ENCODE results near the gene ADAMTS2.

The ADAMTS2 gene

GRCh38 chr5:179275381-179275878 is 69.8 kb downstream of the ADAMTS2 start:
- DNase-seq, result no peak

GRCh38 chr5:179274321-179275315 is 70.6 kb downstream of the ADAMTS2 start:
- DNase-seq, result no peak

DNA sequence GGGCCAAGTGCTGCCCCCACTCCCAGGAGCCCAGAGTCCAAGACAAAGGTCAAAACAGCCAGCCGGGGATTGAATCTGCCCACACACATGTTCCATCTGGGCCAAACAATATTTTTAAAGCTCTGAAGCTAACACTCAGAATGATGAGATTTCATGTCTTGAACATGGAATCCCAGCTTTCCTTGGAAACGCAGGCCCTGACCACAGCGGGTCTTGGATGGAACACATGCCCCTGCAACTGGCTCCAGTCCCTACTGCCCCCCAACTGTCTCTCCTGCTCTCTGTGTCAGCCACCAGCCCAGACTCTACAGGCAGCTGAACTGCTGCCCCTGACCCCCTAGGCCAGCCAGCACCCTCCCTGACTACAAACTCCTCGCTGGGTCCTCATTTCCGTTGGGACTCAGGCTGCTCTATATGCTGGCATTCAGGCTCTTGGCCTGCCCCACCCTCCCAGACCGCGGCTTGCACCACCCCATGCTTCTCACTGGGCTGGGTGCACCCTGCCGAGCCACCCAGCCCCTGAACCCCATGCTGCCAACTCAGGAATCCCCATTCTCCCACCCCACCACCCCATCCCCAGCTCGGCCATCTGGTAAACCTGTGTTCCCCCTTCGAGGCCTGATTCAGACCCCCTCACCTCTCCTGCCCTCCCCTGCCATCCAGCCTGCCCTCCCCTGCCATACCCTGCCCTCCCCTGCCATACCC is 71.7 kb downstream of the ADAMTS2 start:
- DNase-seq, result no peak

- no peak for DNase-seq
These were observed 72.2 kb downstream of the ADAMTS2 start for GRCh38 chr5:179273073-179273435.

GRCh38 chr5:179272326-179273072 is 72.8 kb downstream of the ADAMTS2 start:
- no peak for DNase-seq

- no peak for DNase-seq
These were observed 73.4 kb downstream of the ADAMTS2 start for GRCh38 chr5:179271821-179272325.

DNA sequence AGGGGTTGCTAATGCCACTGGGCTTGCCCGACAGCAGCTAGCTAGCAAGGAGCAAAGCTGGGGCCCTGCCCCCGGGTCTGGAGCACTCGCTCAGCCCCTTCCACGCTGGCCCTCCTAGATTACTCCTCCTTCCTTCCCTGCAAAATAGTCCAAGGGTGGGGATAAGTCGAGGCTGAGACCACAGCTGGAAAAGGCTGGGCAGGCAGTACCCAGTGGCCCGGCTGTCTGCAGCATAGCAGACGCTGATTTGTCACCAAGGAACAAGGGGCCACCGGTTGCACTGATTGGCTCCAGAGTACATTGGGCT is 73.9 kb downstream of the ADAMTS2 start:
- no peak for DNase-seq

- no peak for DNase-seq
These were observed 74.5 kb downstream of the ADAMTS2 start for GRCh38 chr5:179270581-179271427.

- no peak for DNase-seq
These were observed 75.3 kb downstream of the ADAMTS2 start for GRCh38 chr5:179269781-179270543.

DNA sequence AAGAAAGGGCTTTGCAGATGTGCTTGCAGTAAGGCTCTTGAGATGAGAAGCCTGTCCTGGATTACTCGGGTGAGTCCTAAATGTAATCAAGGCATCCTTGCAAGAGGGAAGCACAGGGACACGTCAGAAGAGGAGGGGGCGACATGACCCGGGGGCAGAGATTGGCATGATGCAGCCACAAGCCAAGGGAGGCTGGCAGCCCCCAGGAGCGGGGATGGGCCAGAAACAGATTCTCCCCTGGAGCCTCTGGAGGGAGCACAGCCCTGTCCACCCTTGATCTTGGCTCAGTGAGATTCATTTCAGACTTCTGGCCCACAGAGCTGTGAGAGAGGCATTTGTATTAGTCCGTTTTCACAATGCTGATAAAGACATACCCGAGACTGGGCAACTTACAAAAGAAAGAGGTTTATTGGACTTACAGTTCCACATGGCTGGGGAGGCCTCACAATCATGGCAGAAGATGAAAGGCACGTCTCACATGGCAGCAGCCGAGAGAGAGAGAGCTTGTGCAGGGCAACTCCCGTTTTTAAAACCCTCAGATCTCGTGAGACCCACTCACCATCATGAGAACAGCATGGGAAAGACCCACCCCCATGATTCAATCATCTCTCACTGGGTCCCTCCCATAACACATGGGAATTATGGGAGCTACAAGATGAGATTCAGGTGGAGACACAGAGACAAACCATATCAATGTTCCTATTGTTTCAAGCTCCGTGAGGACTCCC is 76.1 kb downstream of the ADAMTS2 start:
- DNase-seq, result no peak

- DNase-seq, result no peak
These were observed 76.8 kb downstream of the ADAMTS2 start for GRCh38 chr5:179268399-179268952.

- DNase-seq, result no peak
These were observed 77.6 kb downstream of the ADAMTS2 start for GRCh38 chr5:179267671-179268083.

DNA sequence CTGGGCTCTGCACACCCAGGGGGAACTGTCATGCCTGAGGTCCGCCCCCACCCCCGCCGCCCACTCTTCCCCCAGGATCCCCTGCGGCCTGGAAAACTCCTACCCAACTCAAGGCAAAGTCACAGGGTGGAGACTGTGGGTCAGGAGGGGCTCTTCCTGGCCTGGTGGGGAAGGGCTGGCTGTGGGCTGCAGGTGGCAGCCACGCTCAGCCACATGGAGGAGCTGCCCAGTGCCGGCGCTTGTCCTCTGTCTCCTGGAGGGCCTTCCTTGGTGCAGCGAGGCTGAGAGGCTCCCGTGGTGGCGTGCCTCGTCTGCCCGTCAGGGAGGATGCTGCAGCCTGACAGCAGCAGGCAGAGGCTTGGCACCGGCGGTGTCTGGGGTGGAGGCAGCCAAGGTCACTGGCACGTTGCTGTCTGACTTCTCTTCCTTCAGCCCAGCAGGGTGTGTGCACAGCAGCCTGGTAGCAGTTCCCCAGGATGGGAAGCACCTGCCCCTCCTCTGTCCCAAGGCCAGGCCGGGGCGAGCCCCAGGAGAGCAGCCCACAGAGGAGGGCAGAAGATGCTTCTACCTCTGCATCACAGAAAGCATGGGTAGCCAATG is 78.1 kb downstream of the ADAMTS2 start:
- DNase-seq, result no peak

DNA sequence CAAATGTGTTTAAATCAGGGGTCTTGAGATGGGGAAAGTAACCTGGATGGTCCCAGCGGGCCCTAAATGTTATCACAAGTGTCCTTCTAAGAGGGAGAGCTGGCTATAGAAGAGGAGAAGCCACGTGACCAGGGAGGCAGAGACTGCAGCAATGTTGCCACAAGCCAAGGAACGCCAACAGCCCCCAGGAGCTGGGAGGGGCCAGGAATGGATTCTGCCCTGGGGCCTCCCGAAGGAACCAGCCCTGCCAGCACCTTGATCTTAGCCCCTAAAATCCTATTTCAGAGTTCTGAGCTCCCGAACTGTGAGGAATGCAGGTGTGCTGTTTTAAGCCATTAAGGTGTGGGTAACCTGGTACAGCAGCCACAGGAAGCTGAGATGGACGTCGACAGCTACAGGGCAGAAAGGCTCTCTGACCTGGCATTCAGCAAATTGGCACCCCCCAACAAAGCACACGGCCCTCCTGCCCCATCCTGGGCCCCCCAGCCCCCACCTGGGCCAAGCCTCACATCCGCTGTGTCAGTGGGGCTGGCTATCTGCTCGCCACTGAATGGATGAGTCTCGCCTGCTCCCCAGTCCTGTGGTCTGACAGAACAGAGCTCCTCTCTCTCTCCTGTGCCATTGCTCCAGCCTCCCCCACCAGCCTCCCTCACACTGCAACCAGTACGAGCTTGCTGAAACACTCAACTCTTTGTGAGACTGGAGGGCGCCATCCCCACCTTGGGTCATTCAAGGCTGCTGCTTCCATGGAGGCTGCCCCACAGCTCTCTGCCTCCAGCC is 78.8 kb downstream of the ADAMTS2 start:
- no peak for DNase-seq

- DNase-seq, result no peak
These were observed 79.6 kb downstream of the ADAMTS2 start for GRCh38 chr5:179265514-179266290.

GRCh38 chr5:179264783-179265513 is 80.3 kb downstream of the ADAMTS2 start:
- no peak for DNase-seq

DNA sequence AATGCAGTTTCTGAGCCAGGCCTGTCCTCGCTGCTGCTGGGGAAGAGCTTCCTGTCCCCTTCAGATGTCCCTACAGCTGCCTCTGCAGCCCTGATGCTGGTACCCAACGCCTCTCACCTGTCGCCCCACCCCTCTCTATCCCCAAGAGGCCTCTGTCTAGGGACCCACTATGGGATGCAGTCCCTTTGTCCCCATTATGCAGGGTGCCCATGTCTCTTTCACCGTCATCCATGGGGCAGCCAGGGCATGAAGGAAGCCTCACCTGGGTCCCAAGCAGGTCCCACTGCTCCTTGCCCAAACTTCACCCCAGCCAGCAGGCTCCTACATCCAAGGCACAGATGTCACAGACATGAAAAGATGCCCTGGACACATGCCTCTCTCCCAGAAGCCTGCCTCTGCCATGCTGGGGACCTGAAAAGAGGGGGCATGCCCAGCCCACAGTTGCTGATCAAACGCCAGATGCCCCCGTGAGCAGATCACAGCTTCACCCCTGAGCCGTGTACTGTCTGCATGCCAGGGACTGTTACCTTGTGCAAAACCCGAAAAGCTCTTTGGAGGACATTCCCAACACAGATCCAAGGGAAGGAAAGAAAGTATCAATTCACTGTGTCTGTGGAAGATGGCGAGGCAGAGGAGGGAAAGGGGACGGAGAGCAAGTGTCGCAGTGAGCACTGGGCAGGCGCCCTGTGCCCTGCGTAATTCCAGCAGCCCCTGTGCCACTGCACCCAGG is 81.0 kb downstream of the ADAMTS2 start:
- no peak for DNase-seq

Measured in NCI-H2107 (cell line).